Uterus (tissue), 4 donors: ENCODE measurements around the gene EPHB2. TPM values are rescaled to one million over a fixed set of nuclear protein-coding genes. Genes with fewer than 3 reads are reported as not detected.

Source experiments
- DNase-seq, 2 donors: peaks; one replicate each; pipeline ENCODE4 v3.0.0-alpha.2; 2019 to 2020
- H3K27ac ChIP-seq, 2 donors: fragments of 200-600 bp; sonication (generic); 1 replicate in 1 of 2; 2 replicates in 1 of 2; pipeline ENCODE4 v1.5.1; 2016 to 2018
- H3K27me3 ChIP-seq, 2 donors: fragments of 200-600 bp; sonication (generic); one replicate each; pipeline ENCODE4 v1.5.1; 2018 to 2019; ENCODE audit warnings: control low read depth in 1 of 2
- H3K36me3 ChIP-seq, 2 donors: fragments of 200-600 bp; sonication (generic); one replicate each; pipeline ENCODE4 v1.5.1; 2019; ENCODE audit warnings: control low read depth in 1 of 2
- H3K4me1 ChIP-seq, 2 donors: fragments of 200-600 bp; sonication (generic); one replicate each; pipeline ENCODE4 v1.5.1; 2018 to 2019; ENCODE audit warnings: control low read depth in 1 of 2
- H3K4me3 ChIP-seq, 2 donors: fragments of 200-600 bp; sonication (generic); 1 replicate in 1 of 2; 2 replicates in 1 of 2; pipeline ENCODE4 v1.5.1; 2018 to 2019; ENCODE audit warnings: mild to moderate bottlenecking in 1 of 2
- H3K9me3 ChIP-seq, 2 donors: fragments of 200-600 bp; sonication (generic); one replicate each; pipeline ENCODE4 v1.5.1; 2019; ENCODE audit warnings: control low read depth in 1 of 2
- CTCF ChIP-seq, 4 experiments: fragments of 200-600 bp in 2 of 4; fragments of 450-650 bp in 2 of 4; sonication (generic) in 2 of 4; IDR thresholded peaks; one replicate each; pipeline ENCODE4 v1.5.1; 2016 to 2019; ENCODE audit warnings: antibody characterized with exemption in 4 of 4, mild to moderate bottlenecking in 2 of 4, moderate library complexity in 1 of 4
- POLR2A ChIP-seq, 2 donors: fragments of 450-650 bp; IDR thresholded peaks; one replicate each; pipeline ENCODE4 v1.6.1; 2016; ENCODE audit warnings: antibody characterized with exemption in 2 of 2, mild to moderate bottlenecking in 1 of 2, moderate library complexity in 1 of 2
- intact Hi-C: fragments of 100-400 bp; cut with DNase I; formaldehyde crosslinking; loops from one replicate; pipeline ENCODE4 v1.15.1; 2023; ENCODE audit warnings: low total_unique reads
- total RNA-seq, 4 donors: library from RNA; depleted of rRNA in 3 of 4; stranded (reverse); fragments of >200 nt in 3 of 4; gene quantifications; one replicate each; pipeline versions ENCODE4 v1.1.0 to v1.2.4, GENCODE V29; 2014 to 2023
- donor health status: DM: yes; HTN: yes; CAD: no.

EPHB2 gene
- total RNA-seq, 4 donors from 2014 or later: under 0.01 to 49.6 (median 2.2) TPM

GRCh38 chr1:22893292-22893691 lies 182.7 kb downstream of the EPHB2 start:
- H3K4me1 ChIP-seq: no peaks in the 10 kb centered on the region
- H3K9me3 ChIP-seq: no peaks in the 10 kb centered on the region
- H3K27ac ChIP-seq: no peak overlapping the region
- H3K27me3 ChIP-seq: no peaks in the 10 kb centered on the region
- intact Hi-C loops: no loop called here
- no peak overlapping the region for H3K4me3 ChIP-seq
- no peaks in the 10 kb centered on the region for H3K36me3 ChIP-seq
- DNase-seq: no peak
- no peak for TF ChIP-seq CTCF (IDR thresholded peaks at IDR 0.05)
- no peak for TF ChIP-seq POLR2A (IDR thresholded peaks at IDR 0.05)

- H3K36me3 ChIP-seq: no peaks in the 10 kb centered on the region
- H3K9me3 ChIP-seq: no peaks in the 10 kb centered on the region
- no peaks in the 10 kb centered on the region for H3K27me3 ChIP-seq
- TF ChIP-seq CTCF (IDR thresholded peaks at IDR 0.05): no peak
- no peak for TF ChIP-seq POLR2A (IDR thresholded peaks at IDR 0.05)
- H3K27ac ChIP-seq: no peak overlapping the region
- no peaks in the 10 kb centered on the region for H3K4me1 ChIP-seq
- intact Hi-C loops: no loop called here
- no peak overlapping the region for H3K4me3 ChIP-seq
- no peak for DNase-seq
Measured at GRCh38 chr1:22895357-22895756, 184.7 kb downstream of the EPHB2 start.

- no peak for TF ChIP-seq CTCF (IDR thresholded peaks at IDR 0.05)
- no peak for TF ChIP-seq POLR2A (IDR thresholded peaks at IDR 0.05)
- no peaks in the 10 kb centered on the region for H3K27me3 ChIP-seq
- no peaks in the 10 kb centered on the region for H3K9me3 ChIP-seq
- H3K4me3 ChIP-seq: no peak overlapping the region
- no peak overlapping the region for H3K27ac ChIP-seq
- H3K4me1 ChIP-seq: no peaks in the 10 kb centered on the region
- DNase-seq: no peak
- intact Hi-C loops: no loop called here
- H3K36me3 ChIP-seq: no peaks in the 10 kb centered on the region
Measured at GRCh38 chr1:22896184-22896583, 185.5 kb downstream of the EPHB2 start.

- Histone ChIP-seq H3K27ac (no peak overlapping the region), H3K9me3 (no peaks in the 10 kb centered on the region), H3K27me3 (no peaks in the 10 kb centered on the region), H3K36me3 (no peaks in the 10 kb centered on the region), H3K4me3 (no peak overlapping the region), H3K4me1 (no peaks in the 10 kb centered on the region)
- DNase-seq: no peak
- intact Hi-C loops: no loop called here
- TF ChIP-seq CTCF (IDR thresholded peaks at IDR 0.05) (no peak), POLR2A (IDR thresholded peaks at IDR 0.05) (no peak)
Measured at GRCh38 chr1:22900451-22900850, 189.8 kb downstream of the EPHB2 start.

GRCh38 chr1:22903113-22903512 lies 192.5 kb downstream of the EPHB2 start:
- Histone ChIP-seq H3K4me1 (no peaks in the 10 kb centered on the region), H3K4me3 (no peak overlapping the region), H3K9me3 (no peaks in the 10 kb centered on the region), H3K36me3 (no peaks in the 10 kb centered on the region), H3K27me3 (no peaks in the 10 kb centered on the region), H3K27ac (no peak overlapping the region)
- DNase-seq: no peak
- TF ChIP-seq POLR2A (IDR thresholded peaks at IDR 0.05) (no peak), CTCF (IDR thresholded peaks at IDR 0.05) (no peak)
- intact Hi-C loops: no loop called here
